ENCODE measurements around the gene PPARA.
A peak's percentile ranks its signal among the peaks of the same experiment; 100 is the strongest.

PPARA gene

DNA sequence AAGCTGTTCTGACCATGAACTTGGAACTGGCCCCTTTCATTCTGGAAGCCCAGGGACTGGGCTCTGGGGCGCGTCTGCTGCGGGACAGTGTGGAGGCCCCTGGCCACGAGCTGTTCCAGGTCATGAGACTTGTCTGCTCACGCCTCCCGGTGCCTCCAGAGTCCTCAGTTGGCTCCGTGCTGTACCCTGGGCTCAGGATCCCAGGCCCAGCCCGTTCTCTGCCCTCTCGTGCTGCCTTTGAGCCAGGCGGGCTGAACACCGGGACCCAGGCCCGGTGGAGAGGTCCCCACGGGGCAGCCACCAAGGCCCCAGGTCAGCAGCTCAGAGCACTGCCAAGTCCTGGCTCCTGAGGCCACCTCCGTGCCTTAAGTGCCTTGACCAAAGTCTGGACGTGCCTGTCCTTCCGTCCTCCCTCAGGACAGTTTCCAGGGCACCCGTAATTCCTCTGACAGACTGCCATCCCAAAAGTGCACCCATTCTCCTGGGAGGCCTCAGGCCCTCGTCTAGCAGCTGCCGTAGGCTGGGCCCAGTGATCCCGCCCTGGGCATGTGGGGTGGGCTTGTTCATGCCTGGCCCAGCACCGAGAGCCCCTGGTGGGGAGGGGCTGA is 36.3 kb upstream of the PPARA start:
- DNase-seq (ENCODE audit: low read depth in 3 of 3): no peak

- DNase-seq (ENCODE audit: low read depth in 3 of 3): no peak
Measured at GRCh38 chr22:46114518-46115387, 35.6 kb upstream of the PPARA start.

GRCh38 chr22:46115388-46115678 is 35.0 kb upstream of the PPARA start:
- DNase-seq (ENCODE audit: low read depth in 3 of 3): no peak

- no peak for DNase-seq (ENCODE audit: low read depth in 3 of 3)
Measured at GRCh38 chr22:46115755-46116490, 34.4 kb upstream of the PPARA start.

DNA sequence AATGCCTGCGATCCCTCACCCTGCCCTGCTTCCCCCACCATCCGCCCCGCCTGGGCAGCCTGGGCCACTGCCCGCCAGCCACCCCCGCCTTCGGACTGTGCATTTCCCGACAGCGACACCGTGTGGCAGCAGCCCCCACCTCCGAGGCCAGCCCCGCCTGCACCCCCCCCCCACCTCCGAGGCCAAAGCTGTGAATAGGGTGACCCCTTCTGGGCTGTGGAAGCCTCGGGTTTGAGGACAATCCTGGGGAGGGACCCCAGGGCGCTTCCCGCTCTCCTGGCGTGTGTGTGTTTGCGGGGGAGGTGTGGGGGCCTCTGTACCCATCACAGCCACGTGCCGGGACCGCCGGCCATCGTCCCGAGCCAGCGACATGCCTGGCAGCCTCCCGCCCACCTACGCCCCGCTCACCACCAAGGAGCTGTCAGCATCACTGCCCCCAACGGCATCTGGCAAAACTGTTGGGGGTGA is 33.8 kb upstream of the PPARA start:
- DNase-seq (ENCODE audit: low read depth in 3 of 3): peak; percentile 74 to 84 (median 75)

DNA sequence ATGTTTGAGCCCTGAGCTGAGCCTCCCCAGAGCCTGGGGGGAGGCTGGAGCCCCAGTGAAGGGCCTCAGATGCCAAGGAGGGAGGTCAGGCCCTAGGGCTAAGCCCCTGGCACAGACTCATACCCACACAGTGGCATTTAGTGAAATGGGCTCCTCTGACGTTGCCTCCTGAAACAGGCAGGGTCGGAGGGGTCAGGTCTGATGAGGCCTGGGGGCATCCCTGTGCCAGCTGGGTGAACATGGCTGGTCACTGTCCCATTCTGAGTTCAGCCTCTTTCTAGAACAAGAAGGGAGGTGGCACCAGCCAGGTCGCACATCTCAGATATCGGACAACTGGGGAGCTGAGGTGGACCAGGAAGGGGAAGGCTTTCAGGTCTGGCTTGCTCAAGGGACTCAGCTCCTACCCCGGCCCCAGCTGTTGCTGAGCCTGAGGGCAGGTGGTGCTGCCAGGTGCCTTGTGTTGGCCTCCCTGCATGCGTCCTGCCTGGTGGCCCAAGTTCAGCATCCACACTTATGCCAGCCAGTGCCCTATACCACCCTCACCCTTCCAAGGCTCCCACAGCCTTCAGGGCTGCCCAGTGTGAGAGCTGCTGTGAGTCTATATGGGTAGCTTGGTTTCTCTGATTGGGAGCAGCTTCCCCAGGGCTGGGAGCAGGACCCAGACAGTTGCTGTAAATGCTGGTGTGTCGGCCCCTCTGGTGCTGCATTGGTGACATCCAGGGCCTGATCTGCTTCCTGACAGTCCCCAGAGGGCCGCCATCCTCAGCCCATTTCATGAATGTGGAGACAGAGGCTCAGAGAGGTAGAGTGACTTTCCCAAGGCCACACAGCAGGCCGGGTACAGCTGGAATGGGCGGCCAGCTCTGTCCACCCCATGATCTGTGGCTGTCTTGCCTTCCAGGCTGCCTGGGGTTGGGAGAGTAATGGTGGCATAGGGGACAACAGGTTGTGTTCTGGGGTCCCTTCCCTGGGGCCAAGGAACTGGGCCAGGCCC is 32.8 kb upstream of the PPARA start:
- DNase-seq (ENCODE audit: low read depth in 3 of 3): no peak

- DNase-seq (ENCODE audit: low read depth in 3 of 3): no peak
Measured at GRCh38 chr22:46119093-46119728, 31.1 kb upstream of the PPARA start.

DNA sequence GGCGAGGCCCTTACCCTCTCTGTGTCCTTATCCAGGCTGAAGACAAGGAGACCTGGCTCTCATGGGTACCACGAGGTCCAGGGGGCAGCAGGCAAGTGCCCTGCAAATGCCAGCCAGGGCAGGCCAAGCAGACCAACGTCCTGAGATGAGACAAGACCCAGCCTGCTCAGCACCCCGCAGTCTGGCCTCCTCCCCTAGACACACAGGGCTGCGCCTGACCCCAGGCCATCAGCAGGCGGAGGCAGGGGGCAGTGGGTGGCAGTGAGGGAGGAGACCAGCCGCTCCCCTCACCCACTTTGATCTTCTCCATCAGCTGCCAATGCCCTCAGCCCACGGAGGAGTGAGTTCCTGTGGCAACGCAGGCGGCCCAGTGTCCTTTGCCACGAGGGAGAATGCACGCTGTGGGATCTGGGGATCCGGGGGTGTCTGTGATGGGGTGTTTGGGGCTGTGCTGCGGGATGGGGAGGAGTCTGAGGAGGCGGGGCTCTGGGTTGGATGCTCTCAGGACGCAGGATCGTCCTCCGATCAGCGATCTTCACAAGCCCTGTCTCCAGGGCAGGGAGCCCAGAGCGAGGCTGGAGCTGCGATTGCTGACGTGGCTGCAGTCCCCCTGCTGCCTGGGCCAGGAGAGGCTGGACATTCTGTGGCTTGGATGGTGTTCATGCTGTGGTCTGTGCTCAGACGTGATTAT is 30.5 kb upstream of the PPARA start:
- DNase-seq (ENCODE audit: low read depth in 3 of 3): no peak

DNA sequence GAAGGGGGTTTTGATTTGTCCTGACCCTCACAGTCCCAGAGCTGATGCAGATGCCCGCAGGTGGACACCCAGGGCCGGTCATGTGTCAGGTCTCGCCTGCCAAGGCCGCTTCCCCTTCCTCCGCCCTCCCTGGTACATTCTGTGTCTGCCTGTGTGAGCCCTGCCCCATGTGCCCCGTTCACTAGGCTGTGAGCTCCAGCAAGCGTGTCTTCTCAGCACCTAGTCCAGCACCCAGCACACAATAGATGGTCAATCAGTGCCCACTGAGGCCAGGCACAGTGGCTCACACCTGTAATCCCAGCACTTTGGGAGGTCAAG is 29.9 kb upstream of the PPARA start:
- no peak for DNase-seq (ENCODE audit: low read depth in 3 of 3)

DNA sequence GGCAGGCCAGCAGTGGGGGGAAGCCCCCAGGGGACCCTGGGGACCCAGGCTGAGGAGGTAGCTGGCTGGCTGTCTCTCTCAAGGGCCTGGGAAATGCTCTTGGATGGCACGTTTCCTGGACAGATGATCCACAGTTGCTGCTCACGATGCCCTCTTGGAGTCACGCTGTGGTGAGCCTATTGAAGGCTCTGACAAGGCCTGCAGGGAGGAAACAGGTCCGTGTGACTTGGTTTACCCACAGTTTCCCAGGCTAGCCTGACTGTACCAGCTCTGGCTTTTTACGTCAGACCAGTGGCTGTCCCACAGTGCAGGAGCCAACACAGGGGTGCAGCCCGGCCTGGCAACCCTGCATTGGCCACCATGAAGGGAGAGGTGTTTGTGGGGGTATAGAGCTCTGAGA is 29.2 kb upstream of the PPARA start:
- no peak for DNase-seq (ENCODE audit: low read depth in 3 of 3)

- DNase-seq (ENCODE audit: low read depth in 3 of 3): no peak
Measured at GRCh38 chr22:46121523-46122287, 28.6 kb upstream of the PPARA start.

GRCh38 chr22:46122511-46122971 is 27.8 kb upstream of the PPARA start:
- peak; percentile 52 to 74 (median 58) for DNase-seq (ENCODE audit: low read depth in 3 of 3)

GRCh38 chr22:46122980-46123693 is 27.2 kb upstream of the PPARA start:
- no peak for DNase-seq (ENCODE audit: low read depth in 3 of 3)

DNA sequence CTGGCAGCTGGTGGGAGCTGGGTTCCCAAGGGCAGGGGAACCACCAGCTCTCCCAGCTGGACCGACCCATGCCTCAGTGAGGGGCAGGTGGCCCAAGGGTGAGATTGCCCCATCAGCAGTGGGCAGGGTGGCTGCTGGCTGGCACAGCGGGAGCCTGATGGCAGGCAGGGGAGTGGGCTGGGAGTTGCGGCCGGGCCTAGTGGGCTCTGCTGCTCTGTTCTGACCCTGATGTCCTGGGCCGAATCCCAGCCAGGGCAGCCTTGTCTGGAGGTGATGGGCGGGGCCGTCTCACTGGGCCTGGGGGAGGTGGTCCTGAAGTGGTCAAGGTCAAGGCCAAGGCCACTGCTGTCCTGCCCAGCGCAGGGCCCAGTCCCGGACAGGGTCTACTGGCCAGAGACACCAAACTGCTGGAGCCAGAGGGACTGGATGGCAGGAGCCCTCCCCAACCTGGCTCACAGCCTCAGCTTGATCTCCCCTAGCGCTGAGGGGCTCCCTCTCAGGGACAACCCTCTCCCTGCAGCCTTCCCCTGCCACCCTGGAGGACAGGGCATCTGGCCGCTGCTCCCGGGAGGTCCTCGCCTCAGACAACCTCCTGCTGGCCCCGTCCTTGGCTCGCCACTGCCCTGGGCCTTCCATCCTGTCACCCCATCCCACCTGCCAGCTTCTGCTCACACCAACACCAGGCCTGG is 26.5 kb upstream of the PPARA start:
- no peak for DNase-seq (ENCODE audit: low read depth in 3 of 3)

DNA sequence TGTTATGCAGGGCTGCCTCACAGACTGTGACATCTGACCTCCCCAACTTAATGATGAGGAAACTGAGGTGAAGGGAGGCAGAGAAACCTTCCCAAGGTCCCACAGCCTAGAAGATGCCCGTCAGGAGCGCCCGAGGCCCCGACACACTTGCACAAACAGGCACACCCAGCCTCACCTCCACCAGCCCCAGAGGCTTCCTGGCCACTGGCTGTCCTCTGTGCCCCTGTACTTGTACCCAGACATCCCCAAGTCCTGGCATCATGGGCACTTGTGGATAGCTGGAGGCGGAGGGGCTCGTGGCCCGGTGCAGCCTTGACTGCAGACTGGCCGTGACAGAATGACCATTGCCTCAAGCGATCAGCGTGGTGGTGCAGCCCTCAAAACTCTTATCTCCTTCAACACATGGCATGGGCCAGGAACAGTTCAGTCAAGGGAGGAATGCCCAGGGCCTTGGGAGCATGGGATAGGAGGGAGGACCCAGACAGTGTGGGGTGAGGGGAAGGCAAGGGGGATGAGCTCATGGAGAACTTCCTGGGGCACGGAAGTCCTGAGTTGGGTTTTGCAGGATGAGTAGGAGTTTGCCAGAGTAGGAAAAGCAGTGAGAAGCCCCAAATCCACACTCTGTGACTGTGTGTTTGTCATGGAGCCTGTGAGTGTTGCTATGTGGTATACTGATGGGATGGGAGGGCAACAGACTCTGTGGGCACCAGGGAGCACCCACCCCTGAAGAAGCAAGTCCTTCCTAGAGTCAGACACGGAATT is 25.8 kb upstream of the PPARA start:
- no peak for DNase-seq (ENCODE audit: low read depth in 3 of 3)

GRCh38 chr22:46125311-46125710 is 25.0 kb upstream of the PPARA start:
- DNase-seq (ENCODE audit: low read depth in 3 of 3): no peak

Data from stimulated activated CD4-positive, alpha-beta T cell treated with anti-CD3 and anti-CD28 coated beads, TNF-alpha, amount 100 ng/mL, for 24 hours (primary cell).